Activated CD4-positive, alpha-beta T cell treated with anti-CD3 and anti-CD28 coated beads, Interleukin-2, amount 50 U/mL, for 4 hours (primary cell): Measurements from ENCODE around the gene RGL1.

Experiments
- DNase-seq, 2 experiments: peaks; one replicate each; pipeline ENCODE4 v3.0.0-alpha.2; 2020

The RGL1 gene

GRCh38 chr1:183891158-183891856 lies 86.4 kb downstream of the RGL1 start:
- no peak for DNase-seq

GRCh38 chr1:183892351-183892793 lies 87.5 kb downstream of the RGL1 start:
- DNase-seq = no peak

GRCh38 chr1:183893561-183894289 lies 88.8 kb downstream of the RGL1 start:
- no peak for DNase-seq

- DNase-seq = no peak
Measured at GRCh38 chr1:183894290-183894565, 89.3 kb downstream of the RGL1 start.

GRCh38 chr1:183896466-183897048 lies 91.6 kb downstream of the RGL1 start:
- DNase-seq = no peak

- DNase-seq = no peak
Measured at GRCh38 chr1:183898001-183898396, 93.1 kb downstream of the RGL1 start.

- no peak for DNase-seq
Measured at GRCh38 chr1:183898610-183899009, 93.7 kb downstream of the RGL1 start.

GRCh38 chr1:183901748-183902330 lies 96.9 kb downstream of the RGL1 start:
- no peak for DNase-seq

GRCh38 chr1:183903101-183903500 lies 98.2 kb downstream of the RGL1 start:
- DNase-seq = no peak

GRCh38 chr1:183905508-183906113 lies 100.7 kb downstream of the RGL1 start:
- DNase-seq = no peak

GRCh38 chr1:183907070-183907469 lies 102.2 kb downstream of the RGL1 start:
- DNase-seq = no peak

- DNase-seq = no peak
Measured at GRCh38 chr1:183908079-183908478, 103.2 kb downstream of the RGL1 start.

GRCh38 chr1:183909672-183910071 lies 104.8 kb downstream of the RGL1 start:
- DNase-seq = no peak

GRCh38 chr1:183910845-183911244 lies 105.9 kb downstream of the RGL1 start:
- DNase-seq = no peak

GRCh38 chr1:183911285-183911684 lies 106.4 kb downstream of the RGL1 start:
- no peak for DNase-seq

- no peak for DNase-seq
Measured at GRCh38 chr1:183912265-183912886, 107.5 kb downstream of the RGL1 start.

GRCh38 chr1:183913567-183913993 lies 108.7 kb downstream of the RGL1 start:
- DNase-seq = no peak

GRCh38 chr1:183914276-183914675 lies 109.4 kb downstream of the RGL1 start:
- no peak for DNase-seq

GRCh38 chr1:183914891-183915290 lies 110.0 kb downstream of the RGL1 start:
- DNase-seq = no peak

GRCh38 chr1:183915625-183916510 lies 110.9 kb downstream of the RGL1 start:
- DNase-seq = peak; percentile 59 to 67

GRCh38 chr1:183916574-183916973 lies 111.7 kb downstream of the RGL1 start:
- no peak for DNase-seq

GRCh38 chr1:183918589-183918988 lies 113.7 kb downstream of the RGL1 start:
- no peak for DNase-seq
